HepG2 (cell line): ENCODE results near the gene N4BP2.

Experiments
- CTCF ChIP-seq: sonication (generic); formaldehyde crosslinking; IDR thresholded peaks from 2 replicates; pipeline ENCODE4 v1.5.0; 2020; ENCODE audit warnings: mild to moderate bottlenecking, missing genetic modification reagents, moderate library complexity
- KAT7 ChIP-seq: IDR thresholded peaks from 2 replicates; pipeline ENCODE4 v1.6.1; 2018; ENCODE audit warnings: borderline replicate concordance, missing compliant biosample characterization
- SIN3B ChIP-seq: fragments of 150-350 bp; IDR thresholded peaks from 2 replicates; pipeline ENCODE4 v1.6.1; 2014; ENCODE audit warnings: low read length
- ZNF235 ChIP-seq: sonication (generic); formaldehyde crosslinking; IDR thresholded peaks from 2 replicates; pipeline ENCODE4 v1.8.1; 2023; ENCODE audit warnings: mild to moderate bottlenecking, missing genetic modification reagents, borderline replicate concordance
- TF ChIP-seq, protein P1 (sequence below): sonication (generic); formaldehyde crosslinking; conservative IDR thresholded peaks from 2 replicates; pipeline ENCODE4 v1.8.1; 2023; ENCODE audit warnings: missing genetic modification reagents

DNA sequence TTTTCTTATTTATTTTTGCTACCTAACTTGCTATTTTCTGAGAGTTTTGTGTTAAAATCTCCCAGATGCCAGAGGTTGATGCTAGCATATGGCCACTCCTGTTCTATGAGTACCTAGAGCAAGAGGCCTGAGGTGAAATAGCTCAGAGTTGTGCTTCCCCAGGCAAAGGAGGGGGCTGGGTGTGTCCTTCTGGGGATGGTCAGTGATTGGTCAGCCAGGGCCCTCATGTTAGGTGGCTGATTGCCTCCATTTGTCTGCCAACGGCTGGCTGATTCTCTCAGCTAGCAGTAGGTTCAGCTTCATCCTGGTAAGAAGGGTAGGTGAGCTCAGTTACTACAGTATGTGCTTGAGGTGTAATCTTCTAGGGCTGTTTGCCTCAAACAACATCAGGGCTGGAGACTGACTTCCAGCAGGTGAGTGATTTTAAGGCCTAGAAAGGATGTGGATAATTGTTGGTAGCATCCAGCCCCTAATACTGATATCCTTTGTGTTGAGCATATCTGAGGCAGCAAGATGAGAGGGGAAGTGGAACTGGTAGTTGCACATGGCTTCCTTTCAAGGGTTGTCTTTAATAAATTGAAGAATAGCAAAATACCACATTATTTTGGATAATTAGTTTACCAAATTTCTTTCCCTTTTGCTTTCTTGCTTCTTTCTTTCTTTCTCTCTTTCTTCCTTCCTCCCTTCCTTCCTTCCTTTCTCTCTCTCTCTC, 77.7 kb downstream of the N4BP2 start:
- TF ChIP-seq SIN3B (no peak), KAT7 (CRISPR knock-in tag) (no peak), CTCF (no peak), ZNF235 (CRISPR knock-in tag) (no peak)
- TF ChIP-seq, protein P1, sequence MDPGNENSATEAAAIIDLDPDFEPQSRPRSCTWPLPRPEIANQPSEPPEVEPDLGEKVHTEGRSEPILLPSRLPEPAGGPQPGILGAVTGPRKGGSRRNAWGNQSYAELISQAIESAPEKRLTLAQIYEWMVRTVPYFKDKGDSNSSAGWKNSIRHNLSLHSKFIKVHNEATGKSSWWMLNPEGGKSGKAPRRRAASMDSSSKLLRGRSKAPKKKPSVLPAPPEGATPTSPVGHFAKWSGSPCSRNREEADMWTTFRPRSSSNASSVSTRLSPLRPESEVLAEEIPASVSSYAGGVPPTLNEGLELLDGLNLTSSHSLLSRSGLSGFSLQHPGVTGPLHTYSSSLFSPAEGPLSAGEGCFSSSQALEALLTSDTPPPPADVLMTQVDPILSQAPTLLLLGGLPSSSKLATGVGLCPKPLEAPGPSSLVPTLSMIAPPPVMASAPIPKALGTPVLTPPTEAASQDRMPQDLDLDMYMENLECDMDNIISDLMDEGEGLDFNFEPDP = no peak
